ENCODE data around the gene VWF.

DNA sequence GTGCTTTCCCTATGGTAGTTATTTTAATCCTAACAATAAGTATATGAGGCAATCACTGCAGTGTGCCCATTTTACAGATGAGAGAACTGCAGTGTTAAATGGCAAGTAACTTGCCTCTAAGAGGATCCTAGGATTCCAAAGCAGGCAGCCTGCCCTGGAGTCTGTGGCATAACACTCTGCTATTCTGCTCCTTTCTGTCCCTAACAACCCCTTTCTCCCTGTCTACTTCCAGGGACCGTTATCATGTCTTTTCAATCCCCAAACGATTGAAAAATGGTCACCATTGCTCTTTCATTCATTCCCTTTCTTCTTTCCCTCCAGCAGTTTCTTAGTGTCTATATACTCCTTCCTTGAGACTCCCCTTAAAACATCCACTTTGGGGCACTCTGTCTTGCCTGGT is 178.1 kb downstream of the VWF start:
- TF ChIP-seq EZH2 (IDR thresholded peaks at IDR 0.05) (no peak), POLR2AphosphoS5 (IDR thresholded peaks at IDR 0.05; ENCODE audit: borderline replicate concordance, low read depth, low read length) (no peak), FOXP2 (optimal IDR thresholded peaks at IDR 0.05; ENCODE audit: control extremely low read depth, extremely low read length, insufficient read depth) (no peak)
